Mammary epithelial cell (primary cell): Measurements from ENCODE around the gene NBAS.

Source experiments
- CTCF ChIP-seq, 2 donors: IDR thresholded peaks in 1 of 2; conservative IDR thresholded peaks in 1 of 2; 2 replicates each; pipeline ENCODE4 v1.5.1; 2011 to 2012; ENCODE audit warnings: inconsistent platforms in 2 of 2, low read length in 2 of 2, mild to moderate bottlenecking in 2 of 2, control low read depth in 1 of 2, low read depth in 1 of 2; ENCODE audit not compliant: insufficient read depth in 1 of 2; ENCODE audit errors: extremely low read depth in 1 of 2
- EZH2 ChIP-seq: IDR thresholded peaks from 2 replicates; pipeline ENCODE4 v1.6.1; 2012; ENCODE audit warnings: low read length, inconsistent platforms, borderline replicate concordance

GRCh38 chr2:15407666-15408065 lies 153.5 kb downstream of the NBAS start:
- no peak for TF ChIP-seq CTCF (conservative IDR thresholded peaks at IDR 0.05 in 1 of 2, IDR thresholded peaks at IDR 0.05 in 1 of 2; ENCODE audit: extremely low read depth in 1 of 2, insufficient read depth in 1 of 2, low read depth in 1 of 2, low read length in 2 of 2)
- no peak for TF ChIP-seq EZH2
